ENCODE results near the gene PPP1R2B.
"Not testable (repeated sequence)": the region's sequence is repeated elsewhere in the genome, so short reads cannot be mapped to it uniquely, and the experiment has no call there.

The PPP1R2B gene

GRCh38 chr5:156850206-156850751 lies at the start of gene PPP1R2B:
Gene PPP1R2B, plus strand, starts transcription at chr5:156850295. Its CDS starts 268 bp downstream, at chr5:156850563.
- in situ Hi-C loops (cut with HindIII; ENCODE audit: low sequenced_read_pairs): no loop called here

- in situ Hi-C loops (cut with HindIII; ENCODE audit: low sequenced_read_pairs): no loop called here
Observed at GRCh38 chr5:156800929-156801328, 49.2 kb upstream of the PPP1R2B start.

GRCh38 chr5:156802501-156802900 lies 47.6 kb upstream of the PPP1R2B start:
- in situ Hi-C loops (cut with HindIII; ENCODE audit: low sequenced_read_pairs): no loop called here

- in situ Hi-C loops (cut with HindIII; ENCODE audit: low sequenced_read_pairs): no loop called here
Observed at GRCh38 chr5:156803404-156803803, 46.7 kb upstream of the PPP1R2B start.

- in situ Hi-C loops (cut with HindIII; ENCODE audit: low sequenced_read_pairs): no loop called here
Observed at GRCh38 chr5:156812959-156813358, 37.1 kb upstream of the PPP1R2B start.

- in situ Hi-C loops (cut with HindIII; ENCODE audit: low sequenced_read_pairs): no loop called here
Observed at GRCh38 chr5:156815988-156816599, 34.0 kb upstream of the PPP1R2B start.

GRCh38 chr5:156819537-156819936 lies 30.6 kb upstream of the PPP1R2B start:
- in situ Hi-C loops (cut with HindIII; ENCODE audit: low sequenced_read_pairs): no loop called here

- in situ Hi-C loops (cut with HindIII; ENCODE audit: low sequenced_read_pairs): no loop called here
Observed at GRCh38 chr5:156819967-156820581, 30.0 kb upstream of the PPP1R2B start.

GRCh38 chr5:156824241-156824640 lies 25.9 kb upstream of the PPP1R2B start:
- in situ Hi-C loops (cut with HindIII; ENCODE audit: low sequenced_read_pairs): no loop called here

- in situ Hi-C loops (cut with HindIII; ENCODE audit: low sequenced_read_pairs): no loop called here
Observed at GRCh38 chr5:156824800-156825199, 25.3 kb upstream of the PPP1R2B start.

GRCh38 chr5:156825688-156826087 lies 24.4 kb upstream of the PPP1R2B start:
- in situ Hi-C loops (cut with HindIII; ENCODE audit: low sequenced_read_pairs): no loop called here

GRCh38 chr5:156826150-156826549 lies 23.9 kb upstream of the PPP1R2B start:
- in situ Hi-C loops (cut with HindIII; ENCODE audit: low sequenced_read_pairs): no loop called here

- in situ Hi-C loops (cut with HindIII; ENCODE audit: low sequenced_read_pairs): no loop called here
Observed at GRCh38 chr5:156834916-156835315, 15.2 kb upstream of the PPP1R2B start.

- in situ Hi-C loops (cut with HindIII; ENCODE audit: low sequenced_read_pairs): no loop called here
Observed at GRCh38 chr5:156835905-156836304, 14.2 kb upstream of the PPP1R2B start.

- in situ Hi-C loops (cut with HindIII; ENCODE audit: low sequenced_read_pairs): no loop called here
Observed at GRCh38 chr5:156836846-156837245, 13.2 kb upstream of the PPP1R2B start.

- in situ Hi-C loops (cut with HindIII; ENCODE audit: low sequenced_read_pairs): no loop called here
Observed at GRCh38 chr5:156838961-156839360, 11.1 kb upstream of the PPP1R2B start.

GRCh38 chr5:156841737-156842136 lies 8.4 kb upstream of the PPP1R2B start:
- in situ Hi-C loops (cut with HindIII; ENCODE audit: low sequenced_read_pairs): no loop called here

GRCh38 chr5:156846914-156847313 lies 3.2 kb upstream of the PPP1R2B start:
- in situ Hi-C loops (cut with HindIII; ENCODE audit: low sequenced_read_pairs): no loop called here

GRCh38 chr5:156848447-156848846 lies 1.6 kb upstream of the PPP1R2B start:
- in situ Hi-C loops (cut with HindIII; ENCODE audit: low sequenced_read_pairs): not testable (repeated sequence)

- in situ Hi-C loops (cut with HindIII; ENCODE audit: low sequenced_read_pairs): no loop called here
Observed at GRCh38 chr5:156851880-156852279, 1.8 kb downstream of the PPP1R2B start.

- in situ Hi-C loops (cut with HindIII; ENCODE audit: low sequenced_read_pairs): not testable (repeated sequence)
Observed at GRCh38 chr5:156853055-156853454, 3.0 kb downstream of the PPP1R2B start.

GRCh38 chr5:156865427-156865826 lies 15.3 kb downstream of the PPP1R2B start:
- in situ Hi-C loops (cut with HindIII; ENCODE audit: low sequenced_read_pairs): no loop called here

GRCh38 chr5:156870498-156870839 lies 20.4 kb downstream of the PPP1R2B start:
- in situ Hi-C loops (cut with HindIII; ENCODE audit: low sequenced_read_pairs): no loop called here
